ENCODE data around the gene FARP1.
"Not testable (repeated sequence)": the region's sequence is repeated elsewhere in the genome, so short reads cannot be mapped to it uniquely, and the experiment has no call there.

Gene FARP1

GRCh38 chr13:98264877-98265276, 122.0 kb downstream of the FARP1 start:
- DNase-seq (ENCODE audit: low read depth): no peak

- no peak for DNase-seq (ENCODE audit: low read depth)
Measured at GRCh38 chr13:98265692-98266551, 123.0 kb downstream of the FARP1 start.

GRCh38 chr13:98267080-98267912, 124.4 kb downstream of the FARP1 start:
- DNase-seq (ENCODE audit: low read depth): peak; percentile 57

- no peak for DNase-seq (ENCODE audit: low read depth)
Measured at GRCh38 chr13:98269386-98269785, 126.5 kb downstream of the FARP1 start.

GRCh38 chr13:98270819-98271218, 127.9 kb downstream of the FARP1 start:
- peak; percentile 73 for DNase-seq (ENCODE audit: low read depth)

GRCh38 chr13:98271646-98272045, 128.8 kb downstream of the FARP1 start:
- not testable (repeated sequence) for DNase-seq (ENCODE audit: low read depth)

GRCh38 chr13:98272549-98272948, 129.7 kb downstream of the FARP1 start:
- DNase-seq (ENCODE audit: low read depth): no peak

GRCh38 chr13:98273067-98273823, 130.4 kb downstream of the FARP1 start:
- DNase-seq (ENCODE audit: low read depth): peak; percentile 26

GRCh38 chr13:98273824-98274742, 131.2 kb downstream of the FARP1 start:
- no peak for DNase-seq (ENCODE audit: low read depth)

- peak; percentile 73 for DNase-seq (ENCODE audit: low read depth)
Measured at GRCh38 chr13:98274921-98275487, 132.1 kb downstream of the FARP1 start.

GRCh38 chr13:98275681-98276171, 132.8 kb downstream of the FARP1 start:
- no peak for DNase-seq (ENCODE audit: low read depth)

GRCh38 chr13:98276486-98276885, 133.6 kb downstream of the FARP1 start:
- DNase-seq (ENCODE audit: low read depth): no peak

- DNase-seq (ENCODE audit: low read depth): no peak
Measured at GRCh38 chr13:98278068-98278724, 135.3 kb downstream of the FARP1 start.

- no peak for DNase-seq (ENCODE audit: low read depth)
Measured at GRCh38 chr13:98279473-98280175, 136.7 kb downstream of the FARP1 start.

GRCh38 chr13:98280176-98280510, 137.2 kb downstream of the FARP1 start:
- DNase-seq (ENCODE audit: low read depth): no peak

GRCh38 chr13:98284679-98285078, 141.8 kb downstream of the FARP1 start:
- DNase-seq (ENCODE audit: low read depth): no peak

- peak; percentile 37 for DNase-seq (ENCODE audit: low read depth)
Measured at GRCh38 chr13:98285317-98285716, 142.4 kb downstream of the FARP1 start.

GRCh38 chr13:98285852-98286594, 143.1 kb downstream of the FARP1 start:
- DNase-seq (ENCODE audit: low read depth): no peak

GRCh38 chr13:98286799-98287198, 143.9 kb downstream of the FARP1 start:
- DNase-seq (ENCODE audit: low read depth): no peak
